ENCODE measurements around the gene MED31.
"Not testable (repeated sequence)": the region's sequence is repeated elsewhere in the genome, so short reads cannot be mapped to it uniquely, and the experiment has no call there.

MED31 gene

GRCh38 chr17:6696906-6697305, 45.5 kb upstream of the MED31 start:
- Histone ChIP-seq H3K9ac (no peak overlapping the region), H3K4me3 (ENCODE audit: low read depth, low read length) (no peak overlapping the region), H3K4me1 (no peaks in the 10 kb centered on the region), H3K4me2 (ENCODE audit: low read length) (no peak overlapping the region), H3K9me3 (ENCODE audit: control insufficient read depth, low read length) (no peaks in the 10 kb centered on the region), H3K36me3 (ENCODE audit: control insufficient read depth, insufficient read depth, low read length) (no peaks in the 10 kb centered on the region), H3K27ac (no peak overlapping the region), H3K79me2 (no peaks in the 10 kb centered on the region), H2AFZ (no peak overlapping the region), H3K27me3 (ENCODE audit: control insufficient read depth, insufficient read depth, low read length) (no peaks in the 10 kb centered on the region)
- no peak for TF ChIP-seq CTCF (IDR thresholded peaks at IDR 0.05)

- Histone ChIP-seq H3K9ac (no peak overlapping the region), H3K4me3 (ENCODE audit: low read depth, low read length) (no peak overlapping the region), H3K4me2 (ENCODE audit: low read length) (no peak overlapping the region), H3K36me3 (ENCODE audit: control insufficient read depth, insufficient read depth, low read length) (no peaks in the 10 kb centered on the region), H3K27me3 (ENCODE audit: control insufficient read depth, insufficient read depth, low read length) (no peaks in the 10 kb centered on the region), H3K4me1 (no peaks in the 10 kb centered on the region), H3K27ac (no peak overlapping the region), H3K79me2 (no peaks in the 10 kb centered on the region), H2AFZ (no peak overlapping the region), H3K9me3 (ENCODE audit: control insufficient read depth, low read length) (no peaks in the 10 kb centered on the region)
- TF ChIP-seq CTCF (IDR thresholded peaks at IDR 0.05): no peak
Observed at GRCh38 chr17:6695565-6695964, 44.2 kb upstream of the MED31 start.

GRCh38 chr17:6695051-6695450, 43.6 kb upstream of the MED31 start:
- Histone ChIP-seq H2AFZ (no peak overlapping the region), H3K4me2 (ENCODE audit: low read length) (no peak overlapping the region)
- TF ChIP-seq CTCF (IDR thresholded peaks at IDR 0.05): no peak

GRCh38 chr17:6691958-6692357, 40.6 kb upstream of the MED31 start:
- not testable (repeated sequence) for H3K27me3 ChIP-seq (ENCODE audit: control insufficient read depth, insufficient read depth, low read length); H3K79me2 ChIP-seq; H3K36me3 ChIP-seq (ENCODE audit: control insufficient read depth, insufficient read depth, low read length); H3K4me1 ChIP-seq; H3K9me3 ChIP-seq (ENCODE audit: control insufficient read depth, low read length); H2AFZ ChIP-seq; H3K27ac ChIP-seq; H3K9ac ChIP-seq; H3K4me3 ChIP-seq (ENCODE audit: low read depth, low read length); H3K4me2 ChIP-seq (ENCODE audit: low read length)

More at GRCh38 chr17:6695051-6695450, 43.6 kb upstream of the MED31 start:
- H3K9me3 ChIP-seq (ENCODE audit: control insufficient read depth, low read length): no peaks in the 10 kb centered on the region
- no peak overlapping the region for H3K4me3 ChIP-seq (ENCODE audit: low read depth, low read length)
- no peaks in the 10 kb centered on the region for H3K4me1 ChIP-seq
- no peak overlapping the region for H3K27ac ChIP-seq
- H3K27me3 ChIP-seq (ENCODE audit: control insufficient read depth, insufficient read depth, low read length): no peaks in the 10 kb centered on the region
- no peaks in the 10 kb centered on the region for H3K79me2 ChIP-seq
- H3K36me3 ChIP-seq (ENCODE audit: control insufficient read depth, insufficient read depth, low read length): no peaks in the 10 kb centered on the region
- H3K9ac ChIP-seq: no peak overlapping the region

GRCh38 chr17:6691546-6691945, 40.1 kb upstream of the MED31 start:
- no peak overlapping the region for H2AFZ ChIP-seq
- no peaks in the 10 kb centered on the region for H3K27me3 ChIP-seq (ENCODE audit: control insufficient read depth, insufficient read depth, low read length)
- H3K36me3 ChIP-seq (ENCODE audit: control insufficient read depth, insufficient read depth, low read length): no peaks in the 10 kb centered on the region
- no peak overlapping the region for H3K9ac ChIP-seq
- H3K4me2 ChIP-seq (ENCODE audit: low read length): no peak overlapping the region
- TF ChIP-seq CTCF (IDR thresholded peaks at IDR 0.05): no peak
- H3K4me3 ChIP-seq (ENCODE audit: low read depth, low read length): no peak overlapping the region
- H3K4me1 ChIP-seq: no peaks in the 10 kb centered on the region
- no peak overlapping the region for H3K27ac ChIP-seq
- no peaks in the 10 kb centered on the region for H3K9me3 ChIP-seq (ENCODE audit: control insufficient read depth, low read length)
- no peaks in the 10 kb centered on the region for H3K79me2 ChIP-seq

Measured in parathyroid adenoma (tissue), 2 donors.